DOHH2 (cell line): ENCODE data around the gene DMGDH.

Experiments used
- CTCF ChIP-seq: fragments of 200-600 bp; sonication (generic); IDR thresholded peaks from one replicate; pipeline ENCODE4 v1.5.1; 2014; ENCODE audit warnings: antibody characterized with exemption, mild to moderate bottlenecking, low read depth, low read length; ENCODE audit not compliant: poor library complexity, severe bottlenecking
- EZH2phosphoT487 ChIP-seq: fragments of 200-600 bp; sonication (generic); IDR thresholded peaks from 2 replicates; pipeline ENCODE4 v1.6.1; 2017; ENCODE audit warnings: borderline replicate concordance, mild to moderate bottlenecking, antibody characterized with exemption, low read length, moderate library complexity, mixed read lengths

- TF ChIP-seq CTCF (no peak), EZH2phosphoT487 (no peak)
Observed at GRCh38 chr5:79111960-79112702, 42.7 kb upstream of the DMGDH start.
